Measurements from ENCODE around the gene SLC2A9. TPM values are rescaled to one million over a fixed set of nuclear protein-coding genes. Genes with fewer than 3 reads are reported as not detected.

SLC2A9 gene
- total RNA-seq, 3 donors from 2014 or later = 6.2 to 10.7 (median 9.5) TPM

- H3K4me3 ChIP-seq = no peak overlapping the region
- no peak for DNase-seq (ENCODE audit: low spot score in 2 of 2)
- no peaks in the 10 kb centered on the region for H3K27me3 ChIP-seq
- H3K4me1 ChIP-seq = no peaks in the 10 kb centered on the region
- H3K9me3 ChIP-seq = no peaks in the 10 kb centered on the region
- H3K27ac ChIP-seq = no peak overlapping the region
- intact Hi-C loops (cut with DNase I; ENCODE audit: low total_unique reads) = no loop called here
- no peaks in the 10 kb centered on the region for H3K36me3 ChIP-seq
- no peak for TF ChIP-seq CTCF (IDR thresholded peaks at IDR 0.05)
- TF ChIP-seq POLR2AphosphoS5 (IDR thresholded peaks at IDR 0.05) = no peak
- TF ChIP-seq POLR2A (IDR thresholded peaks at IDR 0.05) = no peak
These were observed 187.9 kb downstream of the SLC2A9 start for GRCh38 chr4:9833421-9833820.

- H3K36me3 ChIP-seq = no peaks in the 10 kb centered on the region
- no peak overlapping the region for H3K4me3 ChIP-seq
- intact Hi-C loops (cut with DNase I; ENCODE audit: low total_unique reads) = no loop called here
- DNase-seq (ENCODE audit: low spot score in 2 of 2) = no peak
- TF ChIP-seq POLR2AphosphoS5 (IDR thresholded peaks at IDR 0.05) (no peak), POLR2A (IDR thresholded peaks at IDR 0.05) (no peak), CTCF (IDR thresholded peaks at IDR 0.05) (no peak)
- H3K27me3 ChIP-seq = no peaks in the 10 kb centered on the region
- H3K27ac ChIP-seq = no peak overlapping the region
- H3K9me3 ChIP-seq = no peaks in the 10 kb centered on the region
- no peaks in the 10 kb centered on the region for H3K4me1 ChIP-seq
These were observed 188.7 kb downstream of the SLC2A9 start for GRCh38 chr4:9832640-9833039.

- no peak for DNase-seq (ENCODE audit: low spot score in 2 of 2)
- Histone ChIP-seq H3K4me3 (no peak overlapping the region), H3K36me3 (no peaks in the 10 kb centered on the region), H3K4me1 (no peaks in the 10 kb centered on the region), H3K27ac (no peak overlapping the region), H3K27me3 (no peaks in the 10 kb centered on the region), H3K9me3 (no peaks in the 10 kb centered on the region)
- intact Hi-C loops (cut with DNase I; ENCODE audit: low total_unique reads) = no loop called here
- TF ChIP-seq POLR2AphosphoS5 (IDR thresholded peaks at IDR 0.05) = no peak
- TF ChIP-seq CTCF (IDR thresholded peaks at IDR 0.05) = no peak
- TF ChIP-seq POLR2A (IDR thresholded peaks at IDR 0.05) = no peak
These were observed 194.7 kb downstream of the SLC2A9 start for GRCh38 chr4:9826551-9826950.

GRCh38 chr4:9825049-9825448 lies 196.2 kb downstream of the SLC2A9 start:
- Histone ChIP-seq H3K27ac (no peak overlapping the region), H3K27me3 (no peaks in the 10 kb centered on the region), H3K36me3 (no peaks in the 10 kb centered on the region), H3K4me1 (no peaks in the 10 kb centered on the region), H3K9me3 (no peaks in the 10 kb centered on the region), H3K4me3 (no peak overlapping the region)
- intact Hi-C loops (cut with DNase I; ENCODE audit: low total_unique reads) = no loop called here
- TF ChIP-seq POLR2AphosphoS5 (IDR thresholded peaks at IDR 0.05) = no peak
- no peak for TF ChIP-seq CTCF (IDR thresholded peaks at IDR 0.05)
- no peak for TF ChIP-seq POLR2A (IDR thresholded peaks at IDR 0.05)
- no peak for DNase-seq (ENCODE audit: low spot score in 2 of 2)

GRCh38 chr4:9820343-9820742 lies 201.0 kb downstream of the SLC2A9 start:
- Histone ChIP-seq H3K4me1 (no peaks in the 10 kb centered on the region), H3K27ac (no peak overlapping the region), H3K4me3 (no peak overlapping the region), H3K36me3 (no peaks in the 10 kb centered on the region), H3K9me3 (no peaks in the 10 kb centered on the region), H3K27me3 (no peaks in the 10 kb centered on the region)
- TF ChIP-seq POLR2A (IDR thresholded peaks at IDR 0.05) = no peak
- intact Hi-C loops (cut with DNase I; ENCODE audit: low total_unique reads) = no loop called here
- DNase-seq (ENCODE audit: low spot score in 2 of 2) = no peak

- TF ChIP-seq POLR2A (IDR thresholded peaks at IDR 0.05) = no peak
- TF ChIP-seq CTCF (IDR thresholded peaks at IDR 0.05) = no peak
- no peak for TF ChIP-seq POLR2AphosphoS5 (IDR thresholded peaks at IDR 0.05)
- H3K36me3 ChIP-seq = no peaks in the 10 kb centered on the region
These were observed 205.0 kb downstream of the SLC2A9 start for GRCh38 chr4:9816285-9816684.

More at GRCh38 chr4:9816285-9816684, 205.0 kb downstream of the SLC2A9 start:
- Histone ChIP-seq H3K27me3 (no peaks in the 10 kb centered on the region), H3K4me3 (no peak overlapping the region), H3K9me3 (no peaks in the 10 kb centered on the region), H3K27ac (no peak overlapping the region), H3K4me1 (no peaks in the 10 kb centered on the region)
- intact Hi-C loops (cut with DNase I; ENCODE audit: low total_unique reads) = no loop called here
- no peak for DNase-seq (ENCODE audit: low spot score in 2 of 2)
